Type B pancreatic cell (in vitro differentiated cells): ENCODE results near the gene DDR1. TPM values are rescaled to one million over a fixed set of nuclear protein-coding genes. Genes with fewer than 3 reads are reported as not detected.
"Not testable (repeated sequence)": the region's sequence is repeated elsewhere in the genome, so short reads cannot be mapped to it uniquely, and the experiment has no call there.

Source experiments
- DNase-seq: peaks from one replicate; pipeline ENCODE4 v3.0.0; 2021; ENCODE audit warnings: mixed read lengths; ENCODE audit not compliant: unreplicated experiment; ENCODE audit errors: extremely low spot score
- H3K27ac Mint-ChIP-seq: 2 replicates; pipeline ENCODE4 v1.8.0; 2021; ENCODE audit warnings: mild to moderate bottlenecking, mixed read lengths
- H3K27me3 Mint-ChIP-seq: 2 replicates; pipeline ENCODE4 v1.8.0; 2021; ENCODE audit warnings: mixed read lengths
- H3K36me3 Mint-ChIP-seq: 2 replicates; pipeline ENCODE4 v1.8.0; 2021; ENCODE audit warnings: mixed read lengths
- H3K4me1 Mint-ChIP-seq: one replicate; pipeline ENCODE4 v1.8.0; 2021; ENCODE audit warnings: mixed read lengths; ENCODE audit not compliant: unreplicated experiment
- H3K4me3 Mint-ChIP-seq: 2 replicates; pipeline ENCODE4 v1.8.0; 2021; ENCODE audit warnings: mild to moderate bottlenecking, mixed read lengths
- H3K9me3 Mint-ChIP-seq: 2 replicates; pipeline ENCODE4 v1.8.0; 2021; ENCODE audit warnings: mixed read lengths
- total RNA-seq: library from RNA; stranded (reverse); gene quantifications from 2 replicates; pipeline ENCODE4 v1.2.1, GENCODE V29; 2021; ENCODE audit warnings: low replicate concordance
- TF ChIP-seq, protein P1 (sequence below): fragments of 200-600 bp; sonication (generic); conservative IDR thresholded peaks from 2 replicates; pipeline ENCODE4 v1.5.0; 2021; ENCODE audit warnings: antibody characterized with exemption, mild to moderate bottlenecking

DDR1 gene
- total RNA-seq, 1 donor from 2014 or later: 197 TPM

DNA sequence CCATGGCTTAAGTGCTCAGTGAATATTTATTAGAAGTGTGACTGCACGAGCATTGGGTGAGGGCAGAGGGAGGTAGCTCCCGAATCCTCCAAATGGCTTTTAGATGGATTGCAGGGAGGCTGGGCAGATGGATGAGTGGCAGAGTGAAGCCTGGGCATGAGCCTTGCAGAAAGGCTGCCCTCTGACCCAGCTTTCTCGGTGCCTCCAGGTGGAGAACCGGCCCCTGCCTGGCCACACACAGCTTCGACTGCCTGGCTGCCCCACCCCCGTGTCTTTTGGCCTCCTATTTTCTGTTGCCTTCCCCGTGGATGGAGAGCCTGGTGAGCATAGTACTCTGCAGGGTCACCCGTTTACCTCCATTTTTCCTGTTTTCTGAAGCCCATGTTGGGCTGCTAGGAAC lies 33.2 kb downstream of the DDR1 start:
- Mint-ChIP-seq H3K27ac (no peak overlapping the region), H3K36me3 (peaks cover 17% of the 10 kb centered on the region), H3K4me3 (no peak overlapping the region), H3K4me1 (peaks cover 30% of the 10 kb centered on the region), H3K9me3 (no peaks in the 10 kb centered on the region), H3K27me3 (no peaks in the 10 kb centered on the region)
- no peak for DNase-seq
- TF ChIP-seq, protein P1, sequence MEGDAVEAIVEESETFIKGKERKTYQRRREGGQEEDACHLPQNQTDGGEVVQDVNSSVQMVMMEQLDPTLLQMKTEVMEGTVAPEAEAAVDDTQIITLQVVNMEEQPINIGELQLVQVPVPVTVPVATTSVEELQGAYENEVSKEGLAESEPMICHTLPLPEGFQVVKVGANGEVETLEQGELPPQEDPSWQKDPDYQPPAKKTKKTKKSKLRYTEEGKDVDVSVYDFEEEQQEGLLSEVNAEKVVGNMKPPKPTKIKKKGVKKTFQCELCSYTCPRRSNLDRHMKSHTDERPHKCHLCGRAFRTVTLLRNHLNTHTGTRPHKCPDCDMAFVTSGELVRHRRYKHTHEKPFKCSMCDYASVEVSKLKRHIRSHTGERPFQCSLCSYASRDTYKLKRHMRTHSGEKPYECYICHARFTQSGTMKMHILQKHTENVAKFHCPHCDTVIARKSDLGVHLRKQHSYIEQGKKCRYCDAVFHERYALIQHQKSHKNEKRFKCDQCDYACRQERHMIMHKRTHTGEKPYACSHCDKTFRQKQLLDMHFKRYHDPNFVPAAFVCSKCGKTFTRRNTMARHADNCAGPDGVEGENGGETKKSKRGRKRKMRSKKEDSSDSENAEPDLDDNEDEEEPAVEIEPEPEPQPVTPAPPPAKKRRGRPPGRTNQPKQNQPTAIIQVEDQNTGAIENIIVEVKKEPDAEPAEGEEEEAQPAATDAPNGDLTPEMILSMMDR: no peak

DNA sequence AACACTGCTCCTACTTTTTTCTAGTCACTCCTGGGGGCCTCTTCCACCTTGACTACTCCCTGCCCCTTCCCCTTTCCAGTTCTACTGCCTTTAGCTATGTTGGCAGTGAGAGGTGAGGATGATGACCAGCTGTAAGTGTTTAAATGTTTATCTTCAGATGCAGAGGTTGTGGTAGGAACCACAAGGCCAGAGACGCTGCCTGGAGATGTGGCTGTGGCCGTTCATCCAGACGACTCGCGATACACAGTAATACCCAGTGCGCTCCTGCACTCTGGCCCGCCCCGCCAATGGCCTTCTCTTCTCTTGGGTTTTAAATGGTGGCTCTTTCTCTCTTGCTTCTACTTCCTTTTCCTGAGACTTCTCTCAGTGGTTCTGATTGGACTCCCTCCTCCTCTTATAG lies 34.4 kb downstream of the DDR1 start:
- TF ChIP-seq, protein P1: no peak
- Mint-ChIP-seq H3K9me3 (no peaks in the 10 kb centered on the region), H3K36me3 (peaks cover 11% of the 10 kb centered on the region)

DNA sequence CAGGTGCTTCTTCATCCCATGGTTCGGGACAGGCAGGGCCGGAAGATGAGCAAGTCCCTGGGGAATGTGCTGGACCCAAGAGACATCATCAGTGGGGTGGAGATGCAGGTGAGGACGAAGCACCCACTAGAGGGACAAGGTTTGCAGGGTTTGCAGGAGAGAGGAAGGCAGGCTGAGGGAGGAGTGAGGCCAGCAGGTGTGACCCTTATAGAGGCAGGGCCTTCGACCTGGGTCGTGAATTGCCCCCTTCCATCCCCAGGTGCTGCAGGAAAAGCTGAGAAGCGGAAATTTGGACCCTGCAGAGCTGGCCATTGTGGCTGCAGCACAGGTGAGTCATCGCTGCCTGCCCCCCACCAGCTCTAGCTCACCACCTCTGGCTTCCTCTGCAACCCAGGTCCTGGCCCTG lies 38.1 kb downstream of the DDR1 start:
- no peaks in the 10 kb centered on the region for H3K27me3 Mint-ChIP-seq
- peaks cover 11% of the 10 kb centered on the region for H3K36me3 Mint-ChIP-seq
- no peaks in the 10 kb centered on the region for H3K4me1 Mint-ChIP-seq
- TF ChIP-seq, protein P1: no peak
- no peak for DNase-seq
- no peak overlapping the region for H3K27ac Mint-ChIP-seq
- no peaks in the 10 kb centered on the region for H3K9me3 Mint-ChIP-seq
- H3K4me3 Mint-ChIP-seq: no peak overlapping the region

More for the DNA sequence above, 34.4 kb downstream of the DDR1 start:
- H3K27ac Mint-ChIP-seq: no peak overlapping the region
- DNase-seq: no peak
- H3K4me1 Mint-ChIP-seq: peaks cover 22% of the 10 kb centered on the region
- no peaks in the 10 kb centered on the region for H3K27me3 Mint-ChIP-seq
- no peak overlapping the region for H3K4me3 Mint-ChIP-seq

DNA sequence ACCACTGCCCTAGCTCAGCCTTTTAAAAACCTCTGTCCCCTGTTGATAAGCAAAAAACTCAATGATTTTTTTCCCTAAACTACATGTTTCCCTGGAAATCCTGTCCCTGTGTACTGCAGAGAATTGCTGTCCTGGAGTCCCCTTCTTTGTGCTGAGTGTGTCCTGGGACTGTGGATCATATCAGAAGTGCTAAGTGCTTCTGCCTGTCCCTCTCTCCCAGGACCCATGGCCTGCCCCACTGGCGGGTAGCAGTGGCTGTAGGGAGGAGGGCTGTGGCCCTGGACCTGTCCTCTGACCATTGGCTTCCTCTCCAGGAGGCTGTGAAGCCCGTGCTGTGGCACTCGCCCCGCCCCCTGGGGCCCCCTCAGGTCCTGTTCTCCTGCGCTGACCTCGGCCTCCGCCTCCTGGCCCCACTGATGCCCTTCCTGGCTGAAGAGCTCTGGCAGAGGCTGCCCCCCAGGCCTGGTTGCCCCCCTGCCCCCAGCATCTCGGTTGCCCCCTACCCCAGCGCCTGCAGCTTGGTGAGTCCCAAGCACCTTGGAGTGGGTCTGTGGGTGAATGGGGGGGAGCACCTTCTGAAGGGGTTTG lies 39.8 kb downstream of the DDR1 start:
- not testable (repeated sequence) for H3K4me1 Mint-ChIP-seq, H3K27me3 Mint-ChIP-seq, H3K9me3 Mint-ChIP-seq, H3K4me3 Mint-ChIP-seq, H3K27ac Mint-ChIP-seq, DNase-seq
- H3K36me3 Mint-ChIP-seq: peaks cover 25% of the 10 kb centered on the region

DNA sequence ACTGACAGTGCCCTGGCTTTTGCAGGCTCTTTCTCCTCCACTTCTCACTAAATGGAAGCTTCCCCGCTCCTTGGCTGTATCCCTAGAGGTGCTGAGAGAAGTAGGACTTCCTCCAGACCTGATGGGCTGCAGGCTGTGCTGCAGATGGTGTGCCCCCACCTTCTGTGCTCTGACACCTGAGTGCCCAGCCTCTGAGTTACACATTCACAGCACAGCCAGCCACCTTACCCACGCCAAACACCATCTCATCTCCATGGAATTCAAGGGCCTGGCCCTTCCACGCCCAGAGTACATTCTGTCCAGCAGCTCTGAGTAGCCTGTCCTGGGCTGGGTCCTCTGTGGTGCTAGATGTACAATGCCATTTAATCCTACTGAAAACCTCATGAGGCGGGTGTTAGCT lies 42.3 kb downstream of the DDR1 start:
- TF ChIP-seq, protein P1: no peak
- Mint-ChIP-seq H3K27ac (peak overlapping the region; percentile 64), H3K4me3 (no peak overlapping the region), H3K9me3 (peaks cover 5% of the 10 kb centered on the region), H3K27me3 (no peaks in the 10 kb centered on the region), H3K4me1 (peaks cover 3% of the 10 kb centered on the region), H3K36me3 (peaks cover 25% of the 10 kb centered on the region)
- DNase-seq: no peak

DNA sequence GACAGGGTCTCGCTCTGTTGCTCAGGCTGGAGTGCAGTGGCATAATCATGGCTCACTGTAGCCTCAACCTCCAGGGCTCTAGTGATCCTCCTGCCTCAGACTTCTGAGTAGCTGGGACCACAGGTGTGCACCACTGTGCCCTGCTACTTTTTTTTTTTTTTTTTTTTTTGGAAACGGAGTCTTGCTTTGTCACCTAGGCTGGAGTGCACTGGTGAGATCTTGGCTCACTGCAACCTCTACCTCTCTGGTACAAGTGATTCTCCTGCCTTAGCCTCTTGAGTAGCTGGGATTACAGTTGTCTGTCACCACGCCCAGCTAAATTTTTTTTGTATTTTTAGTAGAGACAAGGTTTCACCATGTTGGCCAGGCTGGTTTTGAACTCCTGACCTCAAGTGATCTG lies 42.8 kb downstream of the DDR1 start:
- H3K4me1 Mint-ChIP-seq, H3K27ac Mint-ChIP-seq, DNase-seq, H3K4me3 Mint-ChIP-seq, H3K27me3 Mint-ChIP-seq, H3K9me3 Mint-ChIP-seq: not testable (repeated sequence)
- H3K36me3 Mint-ChIP-seq: peaks cover 25% of the 10 kb centered on the region

DNA sequence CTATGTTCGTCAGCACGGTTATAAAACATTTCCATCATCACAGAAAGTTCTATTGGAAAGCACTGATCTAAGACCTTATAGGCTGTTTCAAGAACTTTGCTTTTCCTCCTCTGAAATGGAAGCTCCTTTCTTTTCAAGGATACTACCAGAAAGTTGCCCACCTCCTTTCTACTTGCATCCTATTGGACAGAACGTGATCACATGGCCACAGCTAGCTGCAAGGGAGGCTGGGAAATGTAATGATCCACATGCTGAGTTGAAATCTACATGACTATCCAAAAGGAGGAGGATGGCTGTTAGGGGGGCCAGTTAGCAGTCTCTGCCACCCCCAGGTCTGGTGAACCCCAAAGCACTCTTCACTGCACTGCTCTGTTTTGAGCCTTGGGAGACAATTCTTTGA lies 44.4 kb downstream of the DDR1 start:
- DNase-seq: no peak
- peaks cover 5% of the 10 kb centered on the region for H3K9me3 Mint-ChIP-seq
- H3K4me3 Mint-ChIP-seq: no peak overlapping the region
- H3K4me1 Mint-ChIP-seq: peaks cover 13% of the 10 kb centered on the region
- TF ChIP-seq, protein P1: no peak
- H3K36me3 Mint-ChIP-seq: peaks cover 25% of the 10 kb centered on the region
- no peaks in the 10 kb centered on the region for H3K27me3 Mint-ChIP-seq
- no peak overlapping the region for H3K27ac Mint-ChIP-seq
